WERI-Rb-1 (cell line): Measurements from ENCODE around the gene PUDP.

Experiments
- DNase-seq: peaks from one replicate; pipeline ENCODE4 v3.0.0-alpha.2; 2020
- H3K27ac ChIP-seq: fragments of 250-450 bp; sonication (Bioruptor Pico); 2 replicates; pipeline ENCODE4 v1.5.1; 2020; ENCODE audit warnings: mild to moderate bottlenecking, moderate library complexity
- H3K27me3 ChIP-seq: fragments of 250-450 bp; sonication (Bioruptor Pico); 2 replicates; pipeline ENCODE4 v1.5.1; 2021; ENCODE audit warnings: mild to moderate bottlenecking, low read depth, moderate library complexity; ENCODE audit not compliant: insufficient read depth, severe bottlenecking
- H3K36me3 ChIP-seq: fragments of 250-450 bp; sonication (Bioruptor Pico); 2 replicates; pipeline ENCODE4 v1.5.1; 2020; ENCODE audit warnings: mild to moderate bottlenecking, moderate library complexity
- H3K4me3 ChIP-seq: 2 replicates; pipeline ENCODE4 v1.5.1; 2011; ENCODE audit warnings: low read depth, mild to moderate bottlenecking, control low read depth, low read length
- H3K9me3 ChIP-seq: fragments of 250-450 bp; sonication (Bioruptor Pico); 2 replicates; pipeline ENCODE4 v1.5.1; 2021; ENCODE audit warnings: mild to moderate bottlenecking, moderate library complexity; ENCODE audit not compliant: severe bottlenecking
- TF ChIP-seq, protein P1 (sequence below): IDR thresholded peaks from 2 replicates; pipeline ENCODE4 v1.5.1; 2011; ENCODE audit warnings: low read depth, mild to moderate bottlenecking, control low read depth, inconsistent platforms, low read length

Gene PUDP

DNA sequence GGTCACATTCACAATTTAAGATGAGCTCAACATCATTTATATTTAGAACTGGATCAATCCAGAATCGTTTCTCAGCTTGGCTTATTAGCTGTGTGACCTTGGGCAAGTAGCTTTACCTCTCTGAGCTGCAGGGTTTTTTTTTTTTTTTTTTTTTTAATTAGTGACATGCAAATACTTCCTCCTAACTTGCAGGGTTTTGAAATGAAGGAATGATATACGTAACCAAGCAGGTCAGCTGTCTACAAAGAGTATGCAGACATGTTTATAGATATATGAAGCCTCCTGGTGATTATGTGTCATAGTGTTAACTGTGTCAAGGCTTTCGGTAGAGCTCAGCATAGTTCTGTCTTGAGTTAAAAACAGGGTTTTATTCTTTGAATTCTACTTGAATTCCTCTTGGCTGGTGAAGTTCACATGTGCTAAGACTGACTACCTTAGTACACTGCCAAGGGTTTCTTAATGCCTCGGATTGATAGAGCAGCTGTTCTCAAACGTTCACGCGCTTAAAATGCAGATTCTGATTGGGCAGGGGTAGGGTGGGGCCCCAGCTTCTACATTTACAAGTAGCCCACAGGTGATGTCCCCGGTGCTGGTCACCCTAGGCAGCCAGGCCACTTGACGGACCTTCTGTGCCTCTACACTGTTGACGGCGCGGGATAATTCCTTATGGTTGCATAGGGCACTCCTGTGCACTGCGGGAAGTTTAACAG lies 1.1 kb downstream of the PUDP start:
- Histone ChIP-seq H3K36me3 (peaks cover 2% of the 10 kb centered on the region), H3K4me3 (peak overlapping the region; percentile 91), H3K27ac (peak overlapping the region; percentile 98), H3K9me3 (no peaks in the 10 kb centered on the region), H3K27me3 (no peaks in the 10 kb centered on the region)
- DNase-seq, result peak; percentile 28
- TF ChIP-seq, protein P1, sequence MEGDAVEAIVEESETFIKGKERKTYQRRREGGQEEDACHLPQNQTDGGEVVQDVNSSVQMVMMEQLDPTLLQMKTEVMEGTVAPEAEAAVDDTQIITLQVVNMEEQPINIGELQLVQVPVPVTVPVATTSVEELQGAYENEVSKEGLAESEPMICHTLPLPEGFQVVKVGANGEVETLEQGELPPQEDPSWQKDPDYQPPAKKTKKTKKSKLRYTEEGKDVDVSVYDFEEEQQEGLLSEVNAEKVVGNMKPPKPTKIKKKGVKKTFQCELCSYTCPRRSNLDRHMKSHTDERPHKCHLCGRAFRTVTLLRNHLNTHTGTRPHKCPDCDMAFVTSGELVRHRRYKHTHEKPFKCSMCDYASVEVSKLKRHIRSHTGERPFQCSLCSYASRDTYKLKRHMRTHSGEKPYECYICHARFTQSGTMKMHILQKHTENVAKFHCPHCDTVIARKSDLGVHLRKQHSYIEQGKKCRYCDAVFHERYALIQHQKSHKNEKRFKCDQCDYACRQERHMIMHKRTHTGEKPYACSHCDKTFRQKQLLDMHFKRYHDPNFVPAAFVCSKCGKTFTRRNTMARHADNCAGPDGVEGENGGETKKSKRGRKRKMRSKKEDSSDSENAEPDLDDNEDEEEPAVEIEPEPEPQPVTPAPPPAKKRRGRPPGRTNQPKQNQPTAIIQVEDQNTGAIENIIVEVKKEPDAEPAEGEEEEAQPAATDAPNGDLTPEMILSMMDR, result no peak

DNA sequence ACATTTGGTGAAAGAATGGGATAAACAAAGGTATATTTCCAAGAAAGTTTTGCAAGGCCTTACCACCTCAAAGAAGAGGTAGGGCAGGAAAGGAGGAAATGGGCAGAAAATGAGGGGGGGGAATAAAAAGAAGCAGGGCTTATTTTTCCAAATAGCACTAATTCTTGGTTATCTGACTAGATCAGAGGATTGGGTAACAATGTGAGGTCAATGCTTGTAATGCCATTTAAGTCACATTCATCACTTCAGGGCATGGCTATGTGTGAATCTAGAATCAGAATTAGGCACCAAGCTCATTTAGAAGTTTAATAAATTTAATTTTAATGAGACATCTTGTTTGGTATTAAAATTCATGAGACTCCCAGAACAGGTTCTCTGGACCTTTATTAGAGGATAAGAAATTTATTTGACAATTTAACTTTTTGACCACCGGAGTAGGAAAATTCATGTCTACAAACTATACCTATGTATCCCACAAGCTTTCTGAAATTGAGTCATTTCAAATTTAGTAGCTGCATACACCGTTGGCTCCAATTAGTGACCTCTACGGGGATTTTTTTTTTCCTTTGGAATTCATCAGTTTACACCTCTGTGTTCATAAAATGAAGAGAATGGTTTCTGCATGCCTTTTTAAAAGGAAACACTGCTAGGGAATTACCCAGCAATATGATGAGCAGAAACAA lies 1.8 kb downstream of the PUDP start:
- H3K36me3 ChIP-seq, result peaks cover 4% of the 10 kb centered on the region
- no peak overlapping the region for H3K4me3 ChIP-seq
- H3K27me3 ChIP-seq, result no peaks in the 10 kb centered on the region
- DNase-seq, result no peak
- H3K9me3 ChIP-seq, result no peaks in the 10 kb centered on the region
- TF ChIP-seq, protein P1, result no peak
- H3K27ac ChIP-seq, result no peak overlapping the region

DNA sequence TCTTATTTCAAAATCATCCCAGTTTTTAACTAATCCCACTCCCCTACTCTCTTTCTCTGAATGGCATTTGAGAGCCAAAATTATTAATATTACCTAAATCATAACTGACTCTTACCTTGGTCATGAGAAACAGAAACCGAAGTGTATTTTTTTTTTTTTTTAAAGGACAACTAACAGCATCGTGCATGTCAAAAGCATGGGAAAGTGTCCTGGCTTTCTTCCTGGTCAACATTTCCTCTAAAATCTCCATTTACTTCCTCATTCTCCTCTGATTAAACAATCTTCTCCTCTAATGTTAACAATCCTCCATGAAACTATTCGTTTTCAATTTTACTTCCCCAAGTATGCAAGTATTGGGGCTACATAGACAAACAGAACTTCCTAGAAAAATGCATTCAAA lies 2.5 kb downstream of the PUDP start:
- Histone ChIP-seq H3K27ac (no peak overlapping the region), H3K4me3 (no peak overlapping the region), H3K27me3 (no peaks in the 10 kb centered on the region), H3K9me3 (no peaks in the 10 kb centered on the region), H3K36me3 (peaks cover 4% of the 10 kb centered on the region)
- no peak for DNase-seq
- TF ChIP-seq, protein P1, result no peak

DNA sequence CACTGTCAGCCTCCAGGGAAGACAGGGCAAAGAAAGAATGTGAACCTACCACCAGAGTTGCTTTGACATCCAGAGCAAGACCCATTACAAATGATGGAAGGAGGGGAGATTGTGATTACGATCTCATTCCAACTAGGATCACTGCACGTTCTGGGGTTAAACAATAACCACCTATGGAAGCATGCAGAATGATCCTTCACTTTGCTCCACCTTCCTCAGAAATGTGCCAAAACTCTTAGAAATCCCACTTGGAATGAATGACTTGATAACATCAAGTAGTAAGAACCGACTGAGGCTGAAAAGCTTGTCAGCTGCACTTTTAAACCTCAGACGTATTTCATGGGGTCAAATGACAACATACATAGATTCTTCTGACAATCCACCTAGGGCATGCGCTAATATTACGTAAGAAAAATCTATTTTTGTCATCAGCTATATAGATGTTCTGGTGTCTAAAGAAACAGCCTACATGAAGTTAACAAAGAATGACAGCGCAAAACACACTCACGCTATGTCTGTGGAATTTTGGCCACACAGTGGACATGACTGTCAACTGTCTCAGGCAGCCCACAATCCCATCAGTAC lies 3.9 kb downstream of the PUDP start:
- Histone ChIP-seq H3K36me3 (peaks cover 9% of the 10 kb centered on the region), H3K4me3 (no peak overlapping the region), H3K9me3 (no peaks in the 10 kb centered on the region), H3K27ac (no peak overlapping the region), H3K27me3 (no peaks in the 10 kb centered on the region)
- TF ChIP-seq, protein P1, result no peak
- DNase-seq, result no peak

DNA sequence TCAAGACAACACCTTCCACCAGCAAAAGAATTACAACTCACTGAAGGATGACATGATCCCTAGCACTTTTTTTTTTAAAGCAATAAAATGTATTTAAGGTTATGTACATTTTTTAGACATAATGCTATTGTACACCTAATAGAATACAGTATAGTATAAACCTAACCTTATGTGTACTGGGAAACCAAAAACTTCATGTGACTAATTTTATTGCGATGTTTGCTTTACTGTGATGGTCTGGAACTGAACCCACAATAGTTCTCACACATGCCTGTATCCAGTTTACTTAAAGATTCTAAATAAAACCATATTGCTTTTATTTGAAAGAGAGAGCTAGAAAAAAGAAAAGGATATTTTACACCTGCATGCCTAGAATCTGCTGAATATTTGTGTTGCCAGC lies 4.9 kb downstream of the PUDP start:
- Histone ChIP-seq H3K27ac (no peak overlapping the region), H3K27me3 (no peaks in the 10 kb centered on the region), H3K36me3 (peaks cover 9% of the 10 kb centered on the region), H3K9me3 (no peaks in the 10 kb centered on the region), H3K4me3 (no peak overlapping the region)
- TF ChIP-seq, protein P1, result no peak
- no peak for DNase-seq
